ENCODE measurements around the gene TRIM44.
"Not testable (repeated sequence)": the region's sequence is repeated elsewhere in the genome, so short reads cannot be mapped to it uniquely, and the experiment has no call there.

DNA sequence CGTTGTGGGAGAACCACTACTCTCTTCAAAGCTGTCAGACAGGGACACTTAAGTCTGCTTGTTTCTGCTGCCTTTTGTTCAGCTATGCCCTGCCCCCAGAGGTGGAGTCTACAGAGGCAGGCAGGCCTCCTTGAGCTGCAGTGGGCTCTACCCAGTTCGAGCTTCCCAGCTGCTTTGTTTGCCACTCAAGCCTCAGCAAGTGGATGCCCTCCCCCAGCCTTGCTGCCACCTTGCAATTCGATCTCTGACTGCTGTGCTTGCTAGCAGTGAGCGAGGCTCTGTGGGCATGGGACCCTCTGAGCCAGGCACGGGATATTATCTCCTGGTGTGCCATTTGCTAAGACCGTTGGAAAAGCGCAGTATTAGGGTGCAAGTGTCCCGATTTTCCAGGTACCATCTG is 116.4 kb downstream of the TRIM44 start:
- TF ChIP-seq, protein P1, sequence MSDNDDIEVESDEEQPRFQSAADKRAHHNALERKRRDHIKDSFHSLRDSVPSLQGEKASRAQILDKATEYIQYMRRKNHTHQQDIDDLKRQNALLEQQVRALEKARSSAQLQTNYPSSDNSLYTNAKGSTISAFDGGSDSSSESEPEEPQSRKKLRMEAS (IDR thresholded peaks at IDR 0.05), result not testable (repeated sequence)
- TF ChIP-seq, protein P2, sequence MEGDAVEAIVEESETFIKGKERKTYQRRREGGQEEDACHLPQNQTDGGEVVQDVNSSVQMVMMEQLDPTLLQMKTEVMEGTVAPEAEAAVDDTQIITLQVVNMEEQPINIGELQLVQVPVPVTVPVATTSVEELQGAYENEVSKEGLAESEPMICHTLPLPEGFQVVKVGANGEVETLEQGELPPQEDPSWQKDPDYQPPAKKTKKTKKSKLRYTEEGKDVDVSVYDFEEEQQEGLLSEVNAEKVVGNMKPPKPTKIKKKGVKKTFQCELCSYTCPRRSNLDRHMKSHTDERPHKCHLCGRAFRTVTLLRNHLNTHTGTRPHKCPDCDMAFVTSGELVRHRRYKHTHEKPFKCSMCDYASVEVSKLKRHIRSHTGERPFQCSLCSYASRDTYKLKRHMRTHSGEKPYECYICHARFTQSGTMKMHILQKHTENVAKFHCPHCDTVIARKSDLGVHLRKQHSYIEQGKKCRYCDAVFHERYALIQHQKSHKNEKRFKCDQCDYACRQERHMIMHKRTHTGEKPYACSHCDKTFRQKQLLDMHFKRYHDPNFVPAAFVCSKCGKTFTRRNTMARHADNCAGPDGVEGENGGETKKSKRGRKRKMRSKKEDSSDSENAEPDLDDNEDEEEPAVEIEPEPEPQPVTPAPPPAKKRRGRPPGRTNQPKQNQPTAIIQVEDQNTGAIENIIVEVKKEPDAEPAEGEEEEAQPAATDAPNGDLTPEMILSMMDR (IDR thresholded peaks at IDR 0.05 in 2 of 3, conservative IDR thresholded peaks at IDR 0.05 in 1 of 3; ENCODE audit: borderline replicate concordance in 1 of 3, insufficient read depth in 1 of 3, low read depth in 2 of 3, low read length in 2 of 3), result not testable (repeated sequence)
- not testable (repeated sequence) for TF ChIP-seq POLR2AphosphoS5 (IDR thresholded peaks at IDR 0.05; ENCODE audit: low read depth, low read length); ELF1 (IDR thresholded peaks at IDR 0.05; ENCODE audit: borderline replicate concordance, low read depth); POLR2A (IDR thresholded peaks at IDR 0.05; ENCODE audit: borderline replicate concordance, extremely low read depth, insufficient read depth, insufficient read length)

Data from HCT116 (cell line).